Measurements from ENCODE around the gene CD36.

DNA sequence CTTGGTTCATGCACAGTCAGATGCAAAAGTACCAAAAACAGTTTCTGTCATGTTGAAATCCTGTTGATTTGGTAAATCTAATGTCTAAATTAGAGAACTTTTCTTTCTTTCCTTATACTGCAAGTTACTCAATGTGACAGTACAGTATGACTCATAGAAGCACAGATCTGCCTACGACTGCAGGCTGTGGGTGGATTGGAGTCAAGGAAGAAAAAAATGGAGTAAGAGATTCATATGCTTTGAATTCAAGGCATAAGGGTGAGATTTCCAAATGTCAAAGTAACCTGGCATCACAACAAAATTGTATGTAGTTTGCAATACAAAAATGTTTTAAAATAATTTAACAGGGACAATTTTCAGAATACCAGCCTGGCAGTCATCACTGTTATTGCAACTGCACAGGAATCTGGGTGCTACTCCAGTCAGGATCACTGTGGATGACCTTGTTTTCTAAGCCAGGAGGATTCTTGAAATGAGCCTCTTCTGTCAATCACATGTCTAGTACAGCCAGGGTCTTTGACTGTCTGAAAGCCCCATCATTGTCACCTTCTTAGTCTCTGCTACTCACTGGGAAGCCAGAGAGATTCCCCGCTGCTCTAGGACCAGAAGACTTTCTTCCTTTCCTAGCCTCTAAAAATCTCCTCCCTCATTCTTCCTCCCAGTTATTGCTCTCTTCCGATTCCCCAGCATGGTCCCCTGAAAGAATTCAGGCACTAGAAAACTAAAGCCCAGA is 83.6 kb downstream of the CD36 start:
- TF ChIP-seq, protein P1, sequence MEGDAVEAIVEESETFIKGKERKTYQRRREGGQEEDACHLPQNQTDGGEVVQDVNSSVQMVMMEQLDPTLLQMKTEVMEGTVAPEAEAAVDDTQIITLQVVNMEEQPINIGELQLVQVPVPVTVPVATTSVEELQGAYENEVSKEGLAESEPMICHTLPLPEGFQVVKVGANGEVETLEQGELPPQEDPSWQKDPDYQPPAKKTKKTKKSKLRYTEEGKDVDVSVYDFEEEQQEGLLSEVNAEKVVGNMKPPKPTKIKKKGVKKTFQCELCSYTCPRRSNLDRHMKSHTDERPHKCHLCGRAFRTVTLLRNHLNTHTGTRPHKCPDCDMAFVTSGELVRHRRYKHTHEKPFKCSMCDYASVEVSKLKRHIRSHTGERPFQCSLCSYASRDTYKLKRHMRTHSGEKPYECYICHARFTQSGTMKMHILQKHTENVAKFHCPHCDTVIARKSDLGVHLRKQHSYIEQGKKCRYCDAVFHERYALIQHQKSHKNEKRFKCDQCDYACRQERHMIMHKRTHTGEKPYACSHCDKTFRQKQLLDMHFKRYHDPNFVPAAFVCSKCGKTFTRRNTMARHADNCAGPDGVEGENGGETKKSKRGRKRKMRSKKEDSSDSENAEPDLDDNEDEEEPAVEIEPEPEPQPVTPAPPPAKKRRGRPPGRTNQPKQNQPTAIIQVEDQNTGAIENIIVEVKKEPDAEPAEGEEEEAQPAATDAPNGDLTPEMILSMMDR (IDR thresholded peaks at IDR 0.05; ENCODE audit: low read depth, low read length): no peak
- TF ChIP-seq EZH2phosphoT487 (IDR thresholded peaks at IDR 0.05; ENCODE audit: low read depth): no peak
